GM13976 (cell line): ENCODE measurements around the gene IL3.

Experiments
- DNase-seq: peaks from one replicate; pipeline ENCODE4 v3.0.0; 2012; ENCODE audit warnings: low spot score
- CTCF ChIP-seq: IDR thresholded peaks from 2 replicates; pipeline ENCODE4 v1.5.1; 2012; ENCODE audit warnings: borderline replicate concordance, mild to moderate bottlenecking; ENCODE audit not compliant: insufficient read depth; ENCODE audit errors: extremely low read depth, missing control alignments, control extremely low read depth
- in situ Hi-C: fragments of 300-500 bp; cut with MboI; formaldehyde crosslinking; loops from one replicate; pipeline ENCODE4 v1.12.0; 2022; ENCODE audit warnings: low sequenced_read_pairs, mixed read lengths, inconsistent platforms; ENCODE audit not compliant: unreplicated experiment

The IL3 gene

GRCh38 chr5:132095077-132095410, 34.6 kb downstream of the IL3 start:
- TF ChIP-seq CTCF = no peak
- in situ Hi-C loops = no loop called here
- DNase-seq = no peak

- in situ Hi-C loops = no loop called here
- DNase-seq = no peak
- no peak for TF ChIP-seq CTCF
Observed at GRCh38 chr5:132095424-132095972, 35.0 kb downstream of the IL3 start.

GRCh38 chr5:132096904-132097303, 36.4 kb downstream of the IL3 start:
- TF ChIP-seq CTCF = no peak
- no peak for DNase-seq
- in situ Hi-C loops = no loop called here

DNA sequence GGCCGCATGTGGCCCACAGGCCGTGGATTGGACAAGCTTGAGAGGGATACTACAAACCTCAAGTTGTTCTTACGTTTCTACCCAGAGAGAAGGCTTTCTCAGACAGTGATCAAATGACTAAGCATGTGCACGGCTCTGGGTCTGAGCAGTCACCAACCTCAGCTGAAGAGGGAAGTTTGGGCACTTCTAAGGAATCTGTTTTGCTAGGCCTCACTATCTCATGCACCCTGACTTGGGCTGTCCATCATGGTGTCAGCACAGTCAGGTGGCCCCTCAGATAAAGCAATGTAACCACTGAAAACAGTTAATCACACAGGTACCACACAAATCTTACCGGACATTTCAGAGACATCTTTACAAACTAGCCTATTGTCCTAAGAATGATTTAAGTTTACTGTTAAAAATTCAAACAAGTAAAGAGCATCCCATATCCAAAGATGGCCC, 37.7 kb downstream of the IL3 start:
- DNase-seq = no peak
- in situ Hi-C loops = no loop called here
- TF ChIP-seq CTCF = no peak

GRCh38 chr5:132098621-132099020, 38.2 kb downstream of the IL3 start:
- DNase-seq = no peak
- no peak for TF ChIP-seq CTCF
- in situ Hi-C loops = no loop called here

GRCh38 chr5:132099076-132099748, 38.8 kb downstream of the IL3 start:
- in situ Hi-C loops = no loop called here

More at GRCh38 chr5:132099076-132099748, 38.8 kb downstream of the IL3 start:
- no peak for DNase-seq
- TF ChIP-seq CTCF = no peak
